Activated CD8-positive, alpha-beta T cell treated with anti-CD3 and anti-CD28 coated beads, Interleukin-2, amount 10 ng/mL, durations not matched to agents 7 days and 5 days (primary cell): ENCODE results near the gene TRMT5. TPM values are rescaled to one million over a fixed set of nuclear protein-coding genes. Genes with fewer than 3 reads are reported as not detected.

Source experiments
- ATAC-seq: fragments of 150-1000 bp; cut with Tn5 transposase; one replicate; pipeline ENCODE4 v1.10.0; 2021; ENCODE audit warnings: moderate library complexity
- CTCF ChIA-PET: fragments of 350-600 bp; sonication (Branson Sonifier 250); formaldehyde crosslinking; loops from one replicate; lab custom pipeline; 2021; ENCODE audit warnings: antibody characterized with exemption; lab: Charles Lee
- POLR2A ChIA-PET: fragments of 350-600 bp; sonication (Branson Sonifier 250); formaldehyde crosslinking; loops from one replicate; lab custom pipeline; 2021; ENCODE audit warnings: antibody characterized with exemption; lab: Charles Lee
- DNase-seq: peaks from one replicate; pipeline ENCODE4 v3.0.0-alpha.2; 2020
- H3K27ac Mint-ChIP-seq: one replicate; pipeline ENCODE4 v1.8.0; 2021; ENCODE audit warnings: mild to moderate bottlenecking, mixed read lengths
- H3K27me3 Mint-ChIP-seq: one replicate; pipeline ENCODE4 v1.8.0; 2021; ENCODE audit warnings: low read depth, mixed read lengths
- H3K36me3 Mint-ChIP-seq: one replicate; pipeline ENCODE4 v1.8.0; 2021; ENCODE audit warnings: low read depth, mixed read lengths
- H3K4me1 Mint-ChIP-seq: one replicate; pipeline ENCODE4 v1.8.0; 2021; ENCODE audit warnings: low read depth, mixed read lengths
- H3K4me3 Mint-ChIP-seq: one replicate; pipeline ENCODE4 v1.8.0; 2021; ENCODE audit warnings: mild to moderate bottlenecking, mixed read lengths
- H3K9me3 Mint-ChIP-seq: one replicate; pipeline ENCODE4 v1.8.0; 2022; ENCODE audit warnings: mixed read lengths; ENCODE audit not compliant: insufficient read depth
- total RNA-seq, 2 experiments: library from RNA; stranded (reverse); gene quantifications; one replicate each; pipeline ENCODE4 v1.2.3, GENCODE V29; 2021

TRMT5 gene
- total RNA-seq, 2 experiments from 2014 or later = 6.8 to 8.0 TPM

DNA sequence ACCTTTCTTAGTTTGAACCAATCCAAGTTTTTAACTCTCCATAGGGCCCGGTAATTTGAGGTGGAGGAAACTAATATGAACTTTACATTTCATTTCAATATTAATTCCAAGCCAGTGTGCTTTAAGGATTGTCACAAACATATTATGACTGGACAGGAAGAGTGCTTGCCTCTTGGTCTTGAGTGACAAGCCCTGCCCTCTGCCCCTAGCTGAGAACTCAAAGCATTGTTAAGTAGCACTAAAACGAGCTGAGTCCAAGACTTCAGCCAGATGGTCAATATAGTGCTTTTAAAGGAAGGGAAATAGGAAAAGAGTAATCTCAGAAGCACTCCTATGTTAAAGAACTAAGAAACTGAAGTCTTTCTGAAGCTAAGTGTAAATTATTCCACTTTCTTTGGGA is 17.1 kb downstream of the TRMT5 start:
- DNase-seq (no peak), ATAC-seq (no peak)
- peaks cover 13% of the 10 kb centered on the region for H3K9me3 Mint-ChIP-seq
- H3K4me1 Mint-ChIP-seq = no peaks in the 10 kb centered on the region
- POLR2A ChIA-PET = interaction anchor here (1.5 kb wide), 1 partner anchor 17 kb away, joined by 4 read pairs; the partner anchor contains the start of genes SLC38A6 and TRMT5
- CTCF ChIA-PET = interaction anchor here (1.0 kb wide), 1 partner anchor 9 kb away, joined by 3 read pairs; no protein-coding TSS in a partner anchor
- H3K36me3 Mint-ChIP-seq = peaks cover 3% of the 10 kb centered on the region
- no peaks in the 10 kb centered on the region for H3K27me3 Mint-ChIP-seq
- no peak overlapping the region for H3K4me3 Mint-ChIP-seq
- H3K27ac Mint-ChIP-seq = no peak overlapping the region

DNA sequence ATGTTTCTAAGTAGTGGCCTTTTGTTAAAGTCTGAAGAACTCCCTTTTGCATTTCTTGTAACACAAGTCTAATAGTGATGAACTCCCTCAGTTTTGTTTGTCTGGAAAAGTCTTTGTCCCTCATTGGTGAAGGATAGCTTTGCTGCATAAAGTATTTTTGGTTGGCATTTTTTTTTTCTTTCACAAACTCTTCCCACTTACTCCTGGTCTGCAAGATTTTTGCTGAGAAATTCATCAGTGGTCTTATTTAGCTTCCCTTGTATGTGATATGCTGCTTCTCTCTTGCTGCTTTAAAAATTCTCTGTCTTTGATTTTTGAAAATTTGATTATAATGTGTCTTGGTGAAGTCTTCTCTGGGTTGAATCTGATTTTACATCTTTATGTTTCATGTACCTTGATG is 22.7 kb downstream of the TRMT5 start:
- ChIA-PET CTCF (no interaction called here), POLR2A (interaction anchor here (1.0 kb wide), 1 partner anchor 23 kb away, joined by 3 read pairs; the partner anchor contains the start of genes SLC38A6 and TRMT5)
- Mint-ChIP-seq H3K27me3 (no peaks in the 10 kb centered on the region), H3K27ac (no peak overlapping the region), H3K9me3 (peaks cover 32% of the 10 kb centered on the region), H3K4me3 (no peak overlapping the region), H3K4me1 (peaks cover 4% of the 10 kb centered on the region), H3K36me3 (peaks cover 23% of the 10 kb centered on the region)
- ATAC-seq (no peak), DNase-seq (no peak)

DNA sequence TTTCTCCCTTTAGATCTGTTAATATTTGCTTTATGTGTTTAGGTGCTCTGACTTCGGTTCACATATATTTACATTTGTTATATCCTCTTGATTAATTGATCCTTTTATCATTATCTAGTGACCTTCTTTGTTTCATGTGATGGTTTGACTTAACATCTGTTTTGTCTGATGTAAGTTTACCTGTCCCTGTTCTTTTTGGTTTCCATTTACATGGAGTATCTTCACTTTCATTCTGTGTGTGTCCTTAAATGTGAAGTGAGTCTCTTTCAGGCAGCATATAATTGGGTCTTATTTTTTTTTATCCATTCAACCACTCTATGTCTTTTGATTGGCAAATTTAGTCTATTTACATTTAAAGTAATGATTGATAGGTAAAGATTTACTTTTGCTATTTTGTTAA is 24.2 kb downstream of the TRMT5 start:
- DNase-seq (no peak), ATAC-seq (no peak)
- CTCF ChIA-PET = no interaction called here
- H3K9me3 Mint-ChIP-seq = peaks cover 31% of the 10 kb centered on the region
- no peaks in the 10 kb centered on the region for H3K27me3 Mint-ChIP-seq
- no peak overlapping the region for H3K27ac Mint-ChIP-seq
- POLR2A ChIA-PET = no interaction called here
- H3K4me1 Mint-ChIP-seq = peaks cover 4% of the 10 kb centered on the region
- no peak overlapping the region for H3K4me3 Mint-ChIP-seq
- H3K36me3 Mint-ChIP-seq = peaks cover 23% of the 10 kb centered on the region

DNA sequence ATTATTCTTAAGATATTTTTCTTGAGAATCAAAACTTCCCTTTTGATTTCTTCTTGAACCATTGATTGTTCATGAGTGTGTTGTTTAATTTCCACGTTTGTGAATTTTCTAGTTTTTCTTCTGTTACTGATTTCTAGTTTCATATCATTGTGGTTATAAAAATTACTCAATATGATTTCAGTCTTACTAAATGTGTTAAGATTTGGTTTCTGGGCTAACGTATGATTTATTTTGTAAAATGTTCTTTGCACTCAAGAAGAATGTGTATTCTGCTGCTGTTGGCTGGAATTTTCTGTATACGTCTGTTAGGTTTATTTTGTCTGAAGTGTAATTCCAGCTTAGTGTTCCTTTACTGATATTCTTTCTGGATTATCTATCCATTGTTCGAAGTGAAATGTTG is 24.7 kb downstream of the TRMT5 start:
- H3K9me3 Mint-ChIP-seq = peaks cover 27% of the 10 kb centered on the region
- H3K4me3 Mint-ChIP-seq = no peak overlapping the region
- H3K27me3 Mint-ChIP-seq = no peaks in the 10 kb centered on the region
- POLR2A ChIA-PET = no interaction called here
- DNase-seq (no peak), ATAC-seq (no peak)
- no peak overlapping the region for H3K27ac Mint-ChIP-seq
- CTCF ChIA-PET = no interaction called here
- peaks cover 4% of the 10 kb centered on the region for H3K4me1 Mint-ChIP-seq
- peaks cover 21% of the 10 kb centered on the region for H3K36me3 Mint-ChIP-seq

DNA sequence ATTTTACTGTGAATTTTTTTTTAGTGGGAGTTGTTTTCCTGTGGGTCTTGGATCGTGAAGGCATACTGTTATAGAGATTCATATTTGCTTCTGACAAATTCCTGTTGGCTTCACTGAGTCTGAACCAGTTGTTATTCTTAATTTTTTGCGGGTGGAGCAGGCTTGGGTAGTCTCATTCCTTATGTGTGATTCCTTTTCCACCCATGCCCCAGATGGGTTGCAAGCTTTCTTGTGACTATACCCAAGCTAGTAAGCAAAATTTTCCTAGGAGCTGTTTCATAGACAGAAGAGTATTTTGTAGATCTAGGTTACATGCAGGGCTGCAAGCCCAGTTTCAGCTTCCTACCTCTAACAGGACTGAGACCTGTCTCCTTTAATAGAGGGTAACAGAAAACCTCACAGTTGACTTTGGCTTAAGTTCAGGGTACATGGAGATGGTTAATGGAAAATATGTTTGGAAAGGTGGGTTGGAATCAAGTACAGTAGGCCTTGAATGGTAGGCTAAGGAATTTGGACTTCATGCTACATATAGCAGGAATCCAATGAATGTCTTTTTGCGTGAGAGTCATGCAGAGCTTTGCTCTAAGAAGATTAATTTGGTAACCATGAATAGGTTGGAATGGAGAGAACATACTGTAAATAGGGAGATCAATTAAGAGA is 29.0 kb downstream of the TRMT5 start:
- H3K36me3 Mint-ChIP-seq = peaks cover 11% of the 10 kb centered on the region
- ChIA-PET CTCF (no interaction called here), POLR2A (no interaction called here)

DNA sequence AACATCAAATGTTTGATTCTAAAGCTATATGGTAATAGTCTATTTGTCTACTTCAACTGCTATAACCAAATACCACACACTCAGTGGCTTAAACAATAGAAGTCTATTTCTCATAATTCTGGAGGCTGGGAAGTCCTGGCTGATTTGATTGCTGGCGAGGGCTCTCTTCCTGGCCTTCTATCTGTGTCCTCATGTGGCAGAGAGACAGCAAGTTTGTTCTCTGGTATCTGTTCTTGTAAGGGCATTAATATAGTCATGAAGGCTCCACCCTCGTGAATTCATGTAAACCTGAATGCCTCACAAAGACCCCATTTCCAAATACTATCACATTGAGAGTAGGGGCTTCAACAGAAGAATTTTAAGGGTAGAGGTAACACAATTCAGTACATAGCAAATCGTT is 34.1 kb downstream of the TRMT5 start:
- Mint-ChIP-seq H3K27ac (no peak overlapping the region), H3K36me3 (peaks cover 7% of the 10 kb centered on the region), H3K9me3 (no peaks in the 10 kb centered on the region), H3K4me3 (no peak overlapping the region), H3K27me3 (no peaks in the 10 kb centered on the region), H3K4me1 (peaks cover 4% of the 10 kb centered on the region)
- ATAC-seq (no peak), DNase-seq (no peak)
- ChIA-PET POLR2A (no interaction called here), CTCF (no interaction called here)

More for the DNA sequence above, 29.0 kb downstream of the TRMT5 start:
- H3K27ac Mint-ChIP-seq = no peak overlapping the region
- no peak for DNase-seq
- no peak overlapping the region for H3K4me3 Mint-ChIP-seq
- no peaks in the 10 kb centered on the region for H3K27me3 Mint-ChIP-seq
- H3K9me3 Mint-ChIP-seq = peaks cover 9% of the 10 kb centered on the region
- H3K4me1 Mint-ChIP-seq = peaks cover 4% of the 10 kb centered on the region
- ATAC-seq = no peak

DNA sequence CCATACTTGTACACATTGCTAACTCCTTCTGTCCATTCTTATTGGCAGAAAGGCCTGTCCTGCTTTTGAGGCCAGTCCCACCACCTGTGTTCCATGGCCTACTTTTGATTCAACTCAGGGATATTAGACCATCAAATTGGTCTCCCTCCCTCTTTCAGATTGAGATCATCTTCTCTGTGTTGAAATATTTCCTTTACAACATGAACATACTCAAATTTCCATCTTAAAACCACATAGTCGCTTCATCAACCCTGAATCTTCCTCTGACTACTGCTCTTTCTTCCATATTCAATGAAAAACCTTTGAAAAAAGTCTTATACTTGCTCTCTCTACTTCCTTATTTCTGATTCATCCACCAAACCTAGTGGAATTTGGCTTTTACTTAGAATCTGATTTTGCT is 34.9 kb downstream of the TRMT5 start:
- peaks cover 11% of the 10 kb centered on the region for H3K36me3 Mint-ChIP-seq
- CTCF ChIA-PET = no interaction called here
- H3K4me1 Mint-ChIP-seq = peaks cover 4% of the 10 kb centered on the region
- no peaks in the 10 kb centered on the region for H3K27me3 Mint-ChIP-seq
- DNase-seq (no peak), ATAC-seq (no peak)
- POLR2A ChIA-PET = no interaction called here
- H3K27ac Mint-ChIP-seq = no peak overlapping the region
- H3K4me3 Mint-ChIP-seq = no peak overlapping the region
- H3K9me3 Mint-ChIP-seq = no peaks in the 10 kb centered on the region

DNA sequence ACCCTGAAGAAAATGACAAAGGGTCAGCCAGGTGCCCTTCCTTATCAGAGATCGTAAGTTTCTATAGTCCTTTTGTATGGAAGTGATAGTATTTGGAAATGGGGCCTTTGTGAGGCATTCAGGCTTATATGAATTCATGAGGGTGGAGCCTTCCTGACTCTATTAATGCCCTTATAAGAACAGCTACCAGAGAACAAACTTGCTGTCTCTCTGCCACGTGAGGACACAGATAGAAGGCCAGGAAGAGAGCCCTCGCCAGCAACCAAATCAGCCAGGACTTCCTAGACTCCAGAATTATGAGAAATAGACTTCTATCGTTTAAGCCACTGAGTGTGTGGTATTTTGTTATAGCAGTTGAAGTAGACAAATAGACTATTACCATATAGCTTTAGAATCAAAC is 36.7 kb downstream of the TRMT5 start:
- H3K27me3 Mint-ChIP-seq = no peaks in the 10 kb centered on the region
- DNase-seq = no peak
- peaks cover 4% of the 10 kb centered on the region for H3K4me1 Mint-ChIP-seq
- ChIA-PET POLR2A (no interaction called here), CTCF (interaction anchor here (1.1 kb wide), 1 partner anchor 319 kb away, joined by 3 read pairs; no protein-coding TSS in a partner anchor)
- no peak for ATAC-seq
- H3K9me3 Mint-ChIP-seq = no peaks in the 10 kb centered on the region
- H3K4me3 Mint-ChIP-seq = no peak overlapping the region
- peaks cover 11% of the 10 kb centered on the region for H3K36me3 Mint-ChIP-seq
- no peak overlapping the region for H3K27ac Mint-ChIP-seq

DNA sequence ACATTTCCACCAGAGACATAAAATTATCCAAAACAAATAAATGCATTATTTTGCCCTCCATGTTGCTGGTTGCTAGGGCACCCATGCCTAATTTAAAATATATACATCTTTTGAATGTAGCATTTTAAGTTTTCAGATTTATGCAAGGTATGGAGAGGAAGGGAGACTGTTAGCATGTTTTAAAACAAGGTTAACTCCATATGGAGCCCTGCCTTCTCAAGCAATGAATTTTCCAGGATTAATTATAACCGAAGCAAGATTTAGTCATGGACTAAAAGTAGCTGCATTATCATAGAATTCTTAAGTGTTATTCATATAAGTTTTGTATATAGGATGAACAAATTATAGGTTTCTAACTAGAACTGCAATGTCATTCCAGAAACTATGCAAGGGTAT is 37.2 kb downstream of the TRMT5 start:
- Mint-ChIP-seq H3K4me3 (no peak overlapping the region), H3K9me3 (no peaks in the 10 kb centered on the region), H3K4me1 (peaks cover 4% of the 10 kb centered on the region), H3K27me3 (no peaks in the 10 kb centered on the region), H3K27ac (no peak overlapping the region), H3K36me3 (peaks cover 11% of the 10 kb centered on the region)
- CTCF ChIA-PET = interaction anchor here (1.1 kb wide), 1 partner anchor 319 kb away, joined by 3 read pairs; no protein-coding TSS in a partner anchor
- POLR2A ChIA-PET = no interaction called here
- ATAC-seq (no peak), DNase-seq (no peak)

DNA sequence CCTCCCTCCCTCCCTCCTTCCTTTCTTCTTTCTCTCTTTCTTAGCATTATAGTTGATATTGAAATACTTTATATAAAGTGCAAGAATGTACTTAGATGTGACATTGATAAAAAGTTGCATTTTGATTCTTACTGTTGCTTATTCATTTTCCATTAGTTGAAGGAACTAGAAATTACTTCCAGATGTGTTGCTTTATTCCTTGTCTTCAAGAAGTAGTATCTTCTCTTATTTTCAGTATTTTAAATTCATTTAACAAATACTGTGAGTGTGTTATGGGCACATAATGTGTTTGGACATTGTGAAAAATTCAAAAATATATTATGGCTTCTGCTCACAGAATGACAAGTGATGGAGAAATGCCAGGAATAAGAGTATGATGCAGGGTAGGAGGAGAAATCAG is 45.6 kb downstream of the TRMT5 start:
- no peak for DNase-seq
- H3K27me3 Mint-ChIP-seq = no peaks in the 10 kb centered on the region
- peaks cover 2% of the 10 kb centered on the region for H3K36me3 Mint-ChIP-seq
- ATAC-seq = no peak
- CTCF ChIA-PET = no interaction called here
- no peak overlapping the region for H3K4me3 Mint-ChIP-seq
- H3K27ac Mint-ChIP-seq = no peak overlapping the region
- H3K4me1 Mint-ChIP-seq = peaks cover 1% of the 10 kb centered on the region
- no peaks in the 10 kb centered on the region for H3K9me3 Mint-ChIP-seq
- POLR2A ChIA-PET = no interaction called here

DNA sequence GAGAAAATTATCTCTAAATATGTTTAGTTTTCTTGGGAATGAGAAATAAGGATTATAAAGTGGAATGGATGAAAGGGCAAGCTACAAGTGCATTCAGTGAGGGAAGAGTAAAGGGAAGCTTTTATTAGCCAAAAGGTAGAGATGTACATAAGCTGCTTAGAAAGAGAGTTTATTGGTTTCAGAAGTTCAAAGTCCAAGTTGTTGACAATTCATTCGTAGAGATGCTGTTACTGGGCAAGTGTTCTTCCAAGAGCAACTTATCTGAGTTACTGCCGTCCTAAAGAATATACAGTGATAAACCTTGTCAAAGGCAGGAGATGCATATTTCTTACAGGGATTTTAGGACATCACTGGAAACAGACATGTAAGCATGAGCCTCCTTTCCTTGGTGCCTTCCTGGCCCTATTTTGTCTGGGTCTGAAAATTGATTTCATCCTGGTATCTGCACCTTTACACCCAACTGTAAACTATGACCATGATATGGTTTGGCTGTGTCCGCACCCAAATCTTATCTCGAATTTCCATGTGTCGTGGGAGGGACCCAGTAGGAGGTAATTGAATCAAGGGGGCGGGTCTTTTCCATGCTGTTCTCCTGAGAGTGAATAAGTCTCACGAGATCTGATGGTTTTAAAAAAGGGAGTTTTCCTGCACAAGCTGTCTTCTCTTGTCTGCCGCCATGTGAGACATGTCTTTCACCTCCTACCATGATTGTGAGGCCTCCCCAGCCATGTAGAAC is 46.8 kb downstream of the TRMT5 start:
- Mint-ChIP-seq H3K4me1 (peaks cover 1% of the 10 kb centered on the region), H3K36me3 (peaks cover 2% of the 10 kb centered on the region), H3K27ac (no peak overlapping the region), H3K4me3 (no peak overlapping the region), H3K9me3 (no peaks in the 10 kb centered on the region), H3K27me3 (no peaks in the 10 kb centered on the region)
- ChIA-PET POLR2A (no interaction called here), CTCF (no interaction called here)
- ATAC-seq (no peak), DNase-seq (no peak)

DNA sequence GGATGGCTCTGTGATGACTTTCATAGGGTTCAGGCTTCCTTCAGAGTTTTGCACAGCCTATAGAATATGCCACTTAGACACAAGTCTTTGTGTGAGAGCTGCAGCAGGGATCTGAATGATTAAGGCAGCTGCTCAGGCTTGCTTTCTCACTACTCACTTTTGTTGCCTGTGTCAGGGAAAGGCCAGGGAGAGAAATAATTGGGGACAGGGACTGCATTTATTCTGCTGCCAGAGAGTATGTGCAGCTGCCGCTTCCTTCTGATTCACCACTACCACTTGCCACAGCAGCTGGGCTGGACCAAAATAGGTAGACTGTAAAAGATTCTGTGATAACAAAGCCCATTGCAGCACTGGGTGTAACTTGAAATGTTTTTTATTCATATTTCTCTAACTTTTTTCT is 49.7 kb downstream of the TRMT5 start:
- no peak for ATAC-seq
- no peak for DNase-seq
- H3K4me1 Mint-ChIP-seq = peaks cover 1% of the 10 kb centered on the region
- no peaks in the 10 kb centered on the region for H3K9me3 Mint-ChIP-seq
- ChIA-PET POLR2A (no interaction called here), CTCF (no interaction called here)
- H3K36me3 Mint-ChIP-seq = peaks cover 2% of the 10 kb centered on the region
- H3K27me3 Mint-ChIP-seq = no peaks in the 10 kb centered on the region
- no peak overlapping the region for H3K4me3 Mint-ChIP-seq
- no peak overlapping the region for H3K27ac Mint-ChIP-seq
